ENCODE measurements around the gene MTA1. TPM values are rescaled to one million over a fixed set of nuclear protein-coding genes. Genes with fewer than 3 reads are reported as not detected.

MTA1 gene
- total and polyA plus RNA-seq, 10 of the 15 experiments (the other 5 are each of a cell fraction or from before 2014, with no cell fraction given): 0.14 to 162 (median 30.6) TPM

DNA sequence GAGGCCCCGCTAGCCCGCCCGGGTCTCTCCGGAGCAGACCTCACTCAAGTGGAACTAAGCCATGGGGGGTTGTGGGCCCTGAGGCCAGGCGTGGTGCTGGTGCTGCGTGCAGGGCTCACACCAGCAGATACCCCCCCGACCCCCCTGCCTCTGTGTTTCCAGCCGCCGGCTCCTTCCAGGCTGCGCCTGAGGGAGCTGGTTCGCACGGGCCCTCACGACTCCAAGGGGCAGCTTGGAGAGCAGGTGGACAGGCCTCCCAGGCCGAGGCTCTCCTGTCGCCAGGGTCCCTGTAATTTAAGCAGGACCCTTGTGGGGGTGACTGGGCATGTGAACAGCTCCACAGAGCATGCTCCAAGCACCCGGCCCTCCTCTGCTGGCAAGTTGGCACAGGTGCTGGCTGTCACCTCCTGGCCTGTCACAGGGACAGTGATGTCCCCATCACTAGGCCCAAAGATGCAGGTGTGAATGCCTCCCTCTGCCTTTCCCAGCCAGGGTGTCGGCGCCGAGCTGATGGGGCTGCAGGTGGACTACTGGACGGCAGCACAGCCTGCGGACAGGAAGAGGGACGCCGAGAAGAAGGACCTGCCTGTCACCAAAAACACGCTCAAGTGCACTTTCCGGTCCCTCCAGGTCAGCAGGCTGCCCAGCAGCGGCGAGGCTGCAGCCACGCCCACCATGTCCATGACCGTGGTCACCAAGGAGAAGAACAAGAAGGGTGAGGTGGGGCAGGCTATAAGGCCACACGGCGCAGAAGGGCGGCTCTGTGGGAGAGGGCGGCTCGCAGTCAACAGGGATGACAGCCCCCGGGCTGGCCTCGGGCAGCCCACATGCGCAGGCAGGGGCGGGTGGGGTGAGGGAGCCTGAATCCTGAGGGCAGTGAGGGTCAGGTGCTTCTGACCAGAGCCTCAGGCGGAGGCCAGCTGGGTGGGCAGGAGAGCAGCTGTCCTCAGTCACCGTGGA is 27.2 kb upstream of the MTA1 start:
- Histone ChIP-seq H3K79me2 (ENCODE audit: control insufficient read depth, insufficient read depth, low read length) (no peaks in the 10 kb centered on the region), H4K20me1 (ENCODE audit: control insufficient read depth, insufficient read depth) (no peaks in the 10 kb centered on the region), H3K4me2 (ENCODE audit: control insufficient read depth, insufficient read depth) (no peak overlapping the region), H2AFZ (ENCODE audit: control insufficient read depth, low read depth, low read length) (no peak overlapping the region), H3K4me3 (no peak overlapping the region), H3K4me1 (ENCODE audit: control insufficient read depth, insufficient read depth, low read length) (no peaks in the 10 kb centered on the region), H3K9me3 (replicated peaks; ENCODE audit: control insufficient read depth, insufficient read depth, low read length) (no peaks in the 10 kb centered on the region), H3K27me3 (replicated peaks in 1 of 2; ENCODE audit: control insufficient read depth in 2 of 2, insufficient read depth in 2 of 2, low read length in 1 of 2) (no peaks in the 10 kb centered on the region), H3K36me3 (ENCODE audit: control insufficient read depth in 2 of 2, insufficient read depth in 2 of 2, low read length in 1 of 2) (no peaks in the 10 kb centered on the region; a peak in 1 of 4 replicates), H3K9ac (ENCODE audit: control insufficient read depth, insufficient read depth, low read length) (no peak overlapping the region), H3K27ac (ENCODE audit: control insufficient read depth, insufficient read depth) (no peak overlapping the region)
- intact Hi-C loops (cut with micrococcal nuclease; ENCODE audit: unreplicated experiment): no loop called here
- WGBS (ENCODE audit: insufficient coverage, insufficient replicate concordance, low lambda C conversion rate, missing lambda C conversion rate): 66% methylated on average over 40 of the region's 40 CpGs
- BruUV-seq (replicated peaks): no TSS peak
- FAIRE-seq: no peak
- ChIA-PET CTCF (no interaction called here), SMC1A (ENCODE audit: uncharacterized antibody, unreplicated experiment) (interaction anchor here (0.8 kb wide), 1 partner anchor 89 kb away, joined by 3 read pairs; no protein-coding TSS in a partner anchor), RAD21 (ENCODE audit: unreplicated experiment) (no interaction called here), POLR2A (interaction anchor here (0.6 kb wide), 1 partner anchor 17 kb away, joined by 3 read pairs; no protein-coding TSS in a partner anchor)
- in situ Hi-C loops (cut with MboI): no loop called here
- ATAC-seq: no peak
- no peak for TF ChIP-seq RAD51 (IDR thresholded peaks at IDR 0.05)
- TF ChIP-seq STAT1 (conservative IDR thresholded peaks at IDR 0.05): no peak
- DNase-seq (ENCODE audit: low read depth, low spot score): no peak

DNA sequence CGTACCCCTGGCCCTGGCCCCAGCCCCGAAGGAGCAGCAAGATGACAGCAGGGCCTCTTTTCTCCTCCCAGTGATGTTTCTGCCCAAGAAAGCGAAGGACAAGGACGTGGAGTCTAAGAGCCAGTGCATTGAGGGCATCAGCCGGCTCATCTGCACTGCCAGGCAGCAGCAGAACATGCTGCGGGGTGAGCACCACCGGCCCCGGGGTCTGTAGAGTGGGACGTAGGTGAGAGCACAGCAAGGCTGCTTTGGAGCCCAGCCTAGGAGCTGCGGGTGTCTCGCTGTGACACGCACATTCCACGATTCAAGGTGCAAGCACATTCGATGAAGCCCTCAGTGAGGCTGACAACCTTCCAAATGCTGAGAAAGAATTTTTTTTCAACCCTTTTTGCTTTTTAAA is 26.5 kb upstream of the MTA1 start:
- POLR2A ChIA-PET: no interaction called here
- Histone ChIP-seq H3K36me3 (ENCODE audit: control insufficient read depth in 2 of 2, insufficient read depth in 2 of 2, low read length in 1 of 2) (no peaks in the 10 kb centered on the region), H3K27ac (ENCODE audit: control insufficient read depth, insufficient read depth) (no peak overlapping the region), H3K4me3 (no peak overlapping the region), H3K4me2 (ENCODE audit: control insufficient read depth, insufficient read depth) (no peak overlapping the region), H3K79me2 (ENCODE audit: control insufficient read depth, insufficient read depth, low read length) (no peaks in the 10 kb centered on the region), H3K9me3 (replicated peaks; ENCODE audit: control insufficient read depth, insufficient read depth, low read length) (no peaks in the 10 kb centered on the region), H3K9ac (ENCODE audit: control insufficient read depth, insufficient read depth, low read length) (no peak overlapping the region), H2AFZ (ENCODE audit: control insufficient read depth, low read depth, low read length) (no peak overlapping the region), H4K20me1 (ENCODE audit: control insufficient read depth, insufficient read depth) (no peaks in the 10 kb centered on the region), H3K27me3 (replicated peaks in 1 of 2; ENCODE audit: control insufficient read depth in 2 of 2, insufficient read depth in 2 of 2, low read length in 1 of 2) (no peaks in the 10 kb centered on the region), H3K4me1 (ENCODE audit: control insufficient read depth, insufficient read depth, low read length) (peaks cover 4% of the 10 kb centered on the region; the same call in 1 of the 2 replicates)
- CTCF ChIA-PET: no interaction called here
- no peak for ATAC-seq
- BruUV-seq (replicated peaks): no TSS peak
- intact Hi-C loops (cut with micrococcal nuclease; ENCODE audit: unreplicated experiment) (no loop called here), in situ Hi-C loops (cut with MboI) (no loop called here)
- no peak for TF ChIP-seq CEBPB (IDR thresholded peaks at IDR 0.05; ENCODE audit: borderline replicate concordance in 1 of 2, low read depth in 2 of 2, low read length in 2 of 2)
- RAD21 ChIA-PET (ENCODE audit: unreplicated experiment): no interaction called here
- no peak for DNase-seq (ENCODE audit: low read depth, low spot score)
- no peak for FAIRE-seq
- WGBS (ENCODE audit: insufficient coverage, insufficient replicate concordance, low lambda C conversion rate, missing lambda C conversion rate): 76% methylated on average over 14 of the region's 14 CpGs
- SMC1A ChIA-PET (ENCODE audit: uncharacterized antibody, unreplicated experiment): no interaction called here
